OCI-M1 (cell line): Measurements from ENCODE around the gene CCDC40.
"Not testable (repeated sequence)": the region's sequence is repeated elsewhere in the genome, so short reads cannot be mapped to it uniquely, and the experiment has no call there.

Source experiments
- DNase-seq: peaks from one replicate; lab custom pipeline; 2025; lab: John Stamatoyannopoulos, UW

The CCDC40 gene

GRCh38 chr17:80035937-80036714 lies at the start of gene CCDC40:
Gene CCDC40, plus strand, starts transcription at chr17:80036642. Its CDS starts 21 bp downstream, at chr17:80036663.
- DNase-seq = peak; percentile 45

GRCh38 chr17:79987187-79987934 lies 49.1 kb upstream of the CCDC40 start:
- no peak for DNase-seq

GRCh38 chr17:79987935-79988184 lies 48.6 kb upstream of the CCDC40 start:
- no peak for DNase-seq

GRCh38 chr17:79988185-79988971 lies 48.1 kb upstream of the CCDC40 start:
- no peak for DNase-seq

GRCh38 chr17:79989106-79989835 lies 47.2 kb upstream of the CCDC40 start:
- DNase-seq = no peak

GRCh38 chr17:79990051-79990592 lies 46.3 kb upstream of the CCDC40 start:
- DNase-seq = no peak

- DNase-seq = no peak
These were observed 45.7 kb upstream of the CCDC40 start for GRCh38 chr17:79990704-79991103.

- peak; percentile 68 for DNase-seq
These were observed 45.1 kb upstream of the CCDC40 start for GRCh38 chr17:79991140-79991923.

GRCh38 chr17:79991924-79992648 lies 44.4 kb upstream of the CCDC40 start:
- no peak for DNase-seq

GRCh38 chr17:79992649-79993389 lies 43.6 kb upstream of the CCDC40 start:
- no peak for DNase-seq

- peak; percentile 40 for DNase-seq
These were observed 42.8 kb upstream of the CCDC40 start for GRCh38 chr17:79993390-79994227.

GRCh38 chr17:79994228-79994569 lies 42.2 kb upstream of the CCDC40 start:
- DNase-seq = not testable (repeated sequence)

GRCh38 chr17:79994602-79995001 lies 41.8 kb upstream of the CCDC40 start:
- no peak for DNase-seq

- DNase-seq = no peak
These were observed 40.7 kb upstream of the CCDC40 start for GRCh38 chr17:79995696-79996095.

- no peak for DNase-seq
These were observed 40.2 kb upstream of the CCDC40 start for GRCh38 chr17:79996291-79996690.

- no peak for DNase-seq
These were observed 39.3 kb upstream of the CCDC40 start for GRCh38 chr17:79997011-79997660.

GRCh38 chr17:80000136-80000535 lies 36.3 kb upstream of the CCDC40 start:
- no peak for DNase-seq
